Suprapubic skin (tissue), 4 donors: Measurements from ENCODE around the gene TBC1D13.

ENCODE experiments used
- EP300 ChIP-seq: sonication (generic); formaldehyde crosslinking; IDR thresholded peaks from one replicate; pipeline ENCODE4 v1.6.1; 2017; ENCODE audit warnings: antibody characterized with exemption
- POLR2A ChIP-seq, 2 donors: fragments of 450-650 bp; IDR thresholded peaks; one replicate each; pipeline ENCODE4 v1.6.1; 2017; ENCODE audit warnings: antibody characterized with exemption in 2 of 2, mild to moderate bottlenecking in 2 of 2, moderate library complexity in 2 of 2
- POLR2AphosphoS5 ChIP-seq, 3 donors: sonication (generic); formaldehyde crosslinking; IDR thresholded peaks; one replicate each; pipeline ENCODE4 v1.6.1; 2017; ENCODE audit warnings: antibody characterized with exemption in 3 of 3
- TF ChIP-seq, protein P1 (sequence below), 2 donors: fragments of 200-600 bp in 1 of 2; fragments of 450-650 bp in 1 of 2; sonication (generic) in 1 of 2; IDR thresholded peaks; one replicate each; pipeline ENCODE4 v1.5.1; 2016 to 2019; ENCODE audit warnings: antibody characterized with exemption in 2 of 2, mild to moderate bottlenecking in 1 of 2, moderate library complexity in 1 of 2

DNA sequence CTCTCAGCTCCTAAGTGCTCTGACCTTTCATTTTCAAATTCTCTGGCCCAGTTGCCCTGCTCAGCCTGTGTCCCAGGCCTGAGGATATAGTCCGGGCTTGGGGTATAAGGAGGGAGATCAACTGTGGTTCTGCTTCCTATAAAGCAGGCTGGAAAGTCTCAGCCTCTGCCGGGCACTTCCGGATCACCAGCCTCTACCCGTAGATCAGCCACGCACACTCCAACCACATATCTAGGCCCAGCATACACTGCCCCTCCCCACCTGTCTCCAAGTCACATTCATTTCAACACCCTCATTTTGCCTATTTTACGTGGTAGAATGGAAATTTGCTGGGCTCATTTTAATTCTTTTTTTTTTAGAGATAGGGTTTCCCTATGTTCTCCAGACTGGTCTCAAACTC, 18.4 kb upstream of the TBC1D13 start:
- TF ChIP-seq, protein P1, sequence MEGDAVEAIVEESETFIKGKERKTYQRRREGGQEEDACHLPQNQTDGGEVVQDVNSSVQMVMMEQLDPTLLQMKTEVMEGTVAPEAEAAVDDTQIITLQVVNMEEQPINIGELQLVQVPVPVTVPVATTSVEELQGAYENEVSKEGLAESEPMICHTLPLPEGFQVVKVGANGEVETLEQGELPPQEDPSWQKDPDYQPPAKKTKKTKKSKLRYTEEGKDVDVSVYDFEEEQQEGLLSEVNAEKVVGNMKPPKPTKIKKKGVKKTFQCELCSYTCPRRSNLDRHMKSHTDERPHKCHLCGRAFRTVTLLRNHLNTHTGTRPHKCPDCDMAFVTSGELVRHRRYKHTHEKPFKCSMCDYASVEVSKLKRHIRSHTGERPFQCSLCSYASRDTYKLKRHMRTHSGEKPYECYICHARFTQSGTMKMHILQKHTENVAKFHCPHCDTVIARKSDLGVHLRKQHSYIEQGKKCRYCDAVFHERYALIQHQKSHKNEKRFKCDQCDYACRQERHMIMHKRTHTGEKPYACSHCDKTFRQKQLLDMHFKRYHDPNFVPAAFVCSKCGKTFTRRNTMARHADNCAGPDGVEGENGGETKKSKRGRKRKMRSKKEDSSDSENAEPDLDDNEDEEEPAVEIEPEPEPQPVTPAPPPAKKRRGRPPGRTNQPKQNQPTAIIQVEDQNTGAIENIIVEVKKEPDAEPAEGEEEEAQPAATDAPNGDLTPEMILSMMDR (IDR thresholded peaks at IDR 0.05): no peak
- TF ChIP-seq POLR2A (IDR thresholded peaks at IDR 0.05): no peak
- TF ChIP-seq EP300: no peak
- TF ChIP-seq POLR2AphosphoS5 (IDR thresholded peaks at IDR 0.05): no peak
